K562 (cell line): ENCODE results near the gene TEX22. TPM values are rescaled to one million over a fixed set of nuclear protein-coding genes. Genes with fewer than 3 reads are reported as not detected.

Source experiments
- ATAC-seq: fragments of 200-7000 bp; cut with Tn5 transposase; 3 replicates; pipeline ENCODE4 v1.9.1; 2020; ENCODE audit warnings: moderate library complexity
- BruUV-seq: library from RNA; stranded (reverse); fragments of 400-500 nt; replicated peaks from 2 replicates; lab custom pipeline; 2021; lab: Mats Ljungman, UMichigan
- CTCF ChIA-PET: fragments of 300-600 bp; formaldehyde crosslinking; extraction: SDS; loops from one replicate; lab custom pipeline; 2021; ENCODE audit warnings: low intra/inter-chr PET ratio; lab: Yijun Ruan, JAX
- POLR2A ChIA-PET: fragments of 300-600, 350-650 bp; sonication (Branson Sonifier 250); formaldehyde crosslinking; extraction: SDS; loops from one replicate; lab custom pipeline; 2021; ENCODE audit warnings: antibody characterized with exemption, inconsistent platforms; lab: Yijun Ruan, JAX
- DNase-seq, 4 experiments: peaks; one replicate each; pipeline versions ENCODE4 v3.0.0 to v3.0.0-alpha.2; 2011 to 2018; ENCODE audit warnings: low spot score in 3 of 4, mixed read lengths in 3 of 4; ENCODE audit errors: extremely low read depth in 1 of 4
- FAIRE-seq: peaks from 2 replicates; lab custom pipeline; 2011; peaks lifted over from hg19 to GRCh38; lab: Jason Lieb, UNC
- H2AFZ ChIP-seq: 2 replicates; pipeline ENCODE4 v1.6.0; 2011; ENCODE audit warnings: low read depth, low read length, control low read depth, inconsistent platforms
- H3K27ac ChIP-seq: fragments of 200-600 bp; 3 replicates; pipeline ENCODE4 v1.8.0; 2011; ENCODE audit warnings: low read depth, mild to moderate bottlenecking, control low read depth, inconsistent platforms, low read length, moderate library complexity, mixed read lengths; ENCODE audit errors: extremely low read depth
- H3K27me3 ChIP-seq, 2 experiments: fragments of 300-600 bp in 1 of 2; 2 replicates in 1 of 2; 3 replicates in 1 of 2; pipeline versions ENCODE4 v1.6.0 to v1.8.0; 2011; ENCODE audit warnings: inconsistent platforms in 2 of 2, low read length in 2 of 2, mild to moderate bottlenecking in 1 of 2, mixed read lengths in 1 of 2, moderate library complexity in 1 of 2; ENCODE audit not compliant: control insufficient read depth in 2 of 2, insufficient read depth in 2 of 2
- H3K36me3 ChIP-seq: fragments of 300-600 bp; 3 replicates; pipeline ENCODE4 v1.8.0; 2011; ENCODE audit warnings: mild to moderate bottlenecking, low read length, inconsistent platforms; ENCODE audit not compliant: control insufficient read depth, insufficient read depth
- H3K4me1 ChIP-seq, 2 experiments: fragments of 200-600 bp in 1 of 2; replicated peaks in 1 of 2; 2 replicates in 1 of 2; 3 replicates in 1 of 2; pipeline versions ENCODE4 v1.5.1 to v1.8.0; 2011; ENCODE audit warnings: inconsistent platforms in 2 of 2, low read length in 2 of 2, mild to moderate bottlenecking in 1 of 2, mixed read lengths in 1 of 2, moderate library complexity in 1 of 2; ENCODE audit not compliant: control insufficient read depth in 2 of 2, insufficient read depth in 2 of 2
- H3K4me2 ChIP-seq: 2 replicates; pipeline ENCODE4 v1.6.1; 2011; ENCODE audit warnings: low read length, control low read depth, inconsistent platforms, mixed read lengths; ENCODE audit not compliant: insufficient read depth
- H3K4me3 ChIP-seq: fragments of 200-600 bp; sonication (generic), shearing (Covaris generic); 2 replicates; pipeline ENCODE4 v1.5.1; 2016; ENCODE audit warnings: control low read depth, inconsistent platforms
- H3K79me2 ChIP-seq: fragments of 200-600 bp; 3 replicates; pipeline ENCODE4 v1.8.0; 2011; ENCODE audit warnings: low read length, inconsistent platforms; ENCODE audit not compliant: control insufficient read depth, insufficient read depth
- H3K9ac ChIP-seq, 2 experiments: 2 replicates each; pipeline versions ENCODE4 v1.6.0 to v1.6.1; 2011; ENCODE audit warnings: low read depth in 2 of 2, low read length in 2 of 2, control low read depth in 1 of 2, inconsistent platforms in 1 of 2, mild to moderate bottlenecking in 1 of 2, mixed read lengths in 1 of 2; ENCODE audit not compliant: insufficient read depth in 1 of 2
- H3K9me1 ChIP-seq: one replicate; pipeline ENCODE4 v1.6.0; 2011; ENCODE audit warnings: inconsistent platforms, mild to moderate bottlenecking, low read length, moderate library complexity; ENCODE audit not compliant: control insufficient read depth, insufficient read depth
- H3K9me3 ChIP-seq: replicated peaks from 2 replicates; pipeline ENCODE4 v1.5.1; 2011; ENCODE audit warnings: low read depth, low read length, inconsistent platforms; ENCODE audit not compliant: control insufficient read depth, insufficient read depth
- H4K20me1 ChIP-seq: replicated peaks from 2 replicates; pipeline ENCODE4 v1.6.1; 2011; ENCODE audit warnings: low read length, inconsistent platforms, mixed read lengths; ENCODE audit not compliant: control insufficient read depth, insufficient read depth
- ATF2 ChIP-seq: sonication (generic); formaldehyde crosslinking; IDR thresholded peaks from 2 replicates; pipeline ENCODE4 v1.8.1; 2022; ENCODE audit warnings: missing genetic modification reagents
- ATF6 ChIP-seq: sonication (generic); formaldehyde crosslinking; IDR thresholded peaks from 2 replicates; pipeline ENCODE4 v1.4.0; 2020; ENCODE audit warnings: mild to moderate bottlenecking, missing genetic modification reagents
- ATF7 ChIP-seq: fragments of 450-650 bp; IDR thresholded peaks from 2 replicates; pipeline ENCODE4 v1.7.1; 2014; ENCODE audit warnings: mild to moderate bottlenecking, moderate library complexity
- CREB3 ChIP-seq: fragments of 450-650 bp; conservative IDR thresholded peaks from 2 replicates; pipeline ENCODE4 v1.6.1; 2016; ENCODE audit warnings: missing genetic modification characterization, low read depth, mild to moderate bottlenecking, missing compliant biosample characterization, moderate library complexity
- EP400 ChIP-seq: fragments of 450-650 bp; IDR thresholded peaks from 2 replicates; pipeline ENCODE4 v1.6.1; 2017; ENCODE audit warnings: antibody characterized with exemption, mild to moderate bottlenecking, moderate library complexity
- FOSL1 ChIP-seq: fragments of 200-800 bp; sonication (Bioruptor generic); conservative IDR thresholded peaks from 2 replicates; pipeline ENCODE4 v1.6.1; 2016; ENCODE audit warnings: missing genetic modification characterization, missing compliant biosample characterization
- FOXA1 ChIP-seq: fragments of 450-650 bp; IDR thresholded peaks from 2 replicates; pipeline ENCODE4 v1.6.1; 2016; ENCODE audit warnings: mild to moderate bottlenecking, borderline replicate concordance
- HEY1 ChIP-seq: fragments of 250-450 bp; sonication (Bioruptor Pico); IDR thresholded peaks from 2 replicates; pipeline ENCODE4 v1.5.0; 2020; ENCODE audit warnings: mild to moderate bottlenecking, moderate library complexity, borderline replicate concordance
- KDM5B ChIP-seq: fragments of 200-600 bp; sonication (generic); IDR thresholded peaks from 2 replicates; pipeline ENCODE4 v1.6.1; 2012; ENCODE audit warnings: low read depth, mild to moderate bottlenecking, moderate library complexity, low read length, control low read depth, inconsistent platforms; ENCODE audit not compliant: insufficient replicate concordance
- NFYB ChIP-seq: IDR thresholded peaks from 2 replicates; pipeline ENCODE4 v1.6.1; 2011; ENCODE audit warnings: mild to moderate bottlenecking, moderate library complexity; ENCODE audit not compliant: insufficient read length; ENCODE audit errors: extremely low read depth
- PTRF ChIP-seq: fragments of 450-650 bp; IDR thresholded peaks from 2 replicates; pipeline ENCODE4 v1.6.1; 2016; ENCODE audit warnings: mild to moderate bottlenecking, missing genetic modification characterization, missing compliant biosample characterization
- PTTG1 ChIP-seq: fragments of 450-650 bp; IDR thresholded peaks from 2 replicates; pipeline ENCODE4 v1.6.1; 2016; ENCODE audit warnings: low read depth, mild to moderate bottlenecking, missing genetic modification characterization, missing compliant biosample characterization
- RBFOX2 ChIP-seq: fragments of 200-400 bp; formaldehyde crosslinking; IDR thresholded peaks from 2 replicates; pipeline ENCODE4 v1.6.1; 2017; ENCODE audit warnings: low read depth, mild to moderate bottlenecking, low read length, moderate library complexity
- SOX6 ChIP-seq: fragments of 450-650 bp; IDR thresholded peaks from 2 replicates; pipeline ENCODE4 v1.6.1; 2014; ENCODE audit warnings: mild to moderate bottlenecking
- TFAP4 ChIP-seq: sonication (generic); formaldehyde crosslinking; IDR thresholded peaks from 2 replicates; pipeline ENCODE4 v1.8.0; 2022; ENCODE audit warnings: missing genetic modification reagents, mild to moderate bottlenecking, moderate library complexity, borderline replicate concordance
- ZFP36 ChIP-seq: fragments of 150-350 bp; IDR thresholded peaks from 2 replicates; pipeline ENCODE4 v1.6.1; 2018; ENCODE audit warnings: low read length, low read depth; ENCODE audit not compliant: partially characterized antibody
- ZNF174 ChIP-seq: fragments of 250-450 bp; sonication (Bioruptor Pico); IDR thresholded peaks from 2 replicates; pipeline ENCODE4 v1.4.0; 2020; ENCODE audit warnings: mild to moderate bottlenecking
- WGBS: fragments of 100-300 bp; shearing (Covaris generic); methylation state at CpG from one replicate; pipeline ENCODE4 v1.1.6; 2016; ENCODE audit warnings: low coverage, mixed read lengths; ENCODE audit not compliant: insufficient coverage; ENCODE audit errors: missing lambda C conversion rate; 5-methylcytosine and 5-hydroxymethylcytosine counted together
- in situ Hi-C: fragments of 300-500 bp; cut with MboI; formaldehyde crosslinking; loops from 4 replicates; pipeline ENCODE4 v1.15.0; 2018; ENCODE audit warnings: inconsistent platforms, mixed read lengths
- intact Hi-C: fragments of 100-400 bp; cut with micrococcal nuclease; formaldehyde crosslinking; loops from 2 replicates; pipeline ENCODE4 v1.14.2; 2022
- polyA plus RNA-seq, 8 experiments: library from polyadenylated mRNA; depleted of rRNA in 4 of 8; stranded (reverse) in 5 of 8; unstranded in 3 of 8; fragments of >200 nt; fragmentation: Nextera tagmentation in 2 of 8; fragmentation: Illumina TruSeq in 1 of 8; extraction: Ambion mirVana in 2 of 8; extraction: Trizol in 1 of 8; gene quantifications; 2 replicates each; pipeline versions ENCODE4 v1.2.1 to v1.2.3, GENCODE V29; 2011 to 2014; ENCODE audit warnings: inconsistent platforms in 1 of 8, missing spikeins in 1 of 8
- total RNA-seq, 7 experiments: library from RNA; depleted of rRNA in 6 of 7; stranded (reverse); fragments of >200 nt in 6 of 7; fragmentation: Illumina TruSeq in 2 of 7; extraction: Trizol in 2 of 7; gene quantifications; 2 replicates each; pipeline versions ENCODE4 v1.2.1 to v1.2.3, GENCODE V29; 2011 to 2021; ENCODE audit warnings: low replicate concordance in 1 of 7

The TEX22 gene
- total and polyA plus RNA-seq, 9 of the 15 experiments (the other 6 are each of a cell fraction or from before 2014, with no cell fraction given) = 0.04 to 1.7 (median 0.23) TPM; not detected in 2

GRCh38 chr14:105399466-105399775 lies 1.1 kb downstream of the TEX22 start:
- H3K79me2 ChIP-seq = peaks cover 16% of the 10 kb centered on the region
- H3K4me2 ChIP-seq = peak overlapping the region; percentile 79
- intact Hi-C loops (no loop called here), in situ Hi-C loops (no loop called here)
- H3K9me1 ChIP-seq = no peaks in the 10 kb centered on the region
- H4K20me1 ChIP-seq = no peaks in the 10 kb centered on the region
- TSS peak; percentile 79 for BruUV-seq
- peaks cover 21% of the 10 kb centered on the region; the same call in 2 of the 3 replicates for H3K36me3 ChIP-seq
- no peaks in the 10 kb centered on the region for H3K27me3 ChIP-seq
- peak overlapping the region; percentile 92 for H3K27ac ChIP-seq
- H3K4me1 ChIP-seq = peaks cover 5 to 47% of the 10 kb centered on the region in 2 experiments; a peak in 4 of 5 replicates
- no peak overlapping the region for H2AFZ ChIP-seq
- DNase-seq (peak in 1 of 4 experiments; percentile 19), ATAC-seq (no peak), FAIRE-seq (no peak)
- peaks cover 7% of the 10 kb centered on the region for H3K9me3 ChIP-seq
- peak overlapping the region; percentile 88 to 95; a peak in 3 of 4 replicates for H3K9ac ChIP-seq
- POLR2A ChIA-PET = interaction anchor here (1.4 kb wide), 1 partner anchor 9 kb away, joined by 5 read pairs; no protein-coding TSS in a partner anchor
- peak overlapping the region; percentile 71 for H3K4me3 ChIP-seq
- 75% methylated on average over 8 of the region's 8 CpGs for WGBS
- CTCF ChIA-PET = no interaction called here
- TF ChIP-seq CREB3 (tag) (no peak), ZFP36 (no peak), FOSL1 (tag) (no peak), HEY1 (CRISPR knock-in tag) (no peak), PTTG1 (tag) (no peak), ATF6 (no peak), NFYB (no peak), ZNF174 (CRISPR knock-in tag) (no peak), TFAP4 (CRISPR knock-in tag) (no peak), PTRF (tag) (no peak), KDM5B (no peak), RBFOX2 (no peak), SOX6 (no peak), FOXA1 (no peak), ATF7 (no peak), ATF2 (no peak), EP400 (no peak)
